GM18868 (cell line): Measurements from ENCODE around the gene TAAR9.

Experiments
- ATAC-seq: cut with Tn5 transposase; IDR thresholded peaks from one replicate; pipeline ENCODE4 v1.9.1; 2021; ENCODE audit warnings: mild to moderate bottlenecking, moderate library complexity; ENCODE audit not compliant: unreplicated experiment

TAAR9 gene

GRCh38 chr6:132584698-132585097 is 46.6 kb downstream of the TAAR9 start:
- ATAC-seq = no peak

- no peak for ATAC-seq
Observed at GRCh38 chr6:132587424-132587823, 49.3 kb downstream of the TAAR9 start.
